Measurements from ENCODE around the gene FAM171A1.
"Not testable (repeated sequence)": the region's sequence is repeated elsewhere in the genome, so short reads cannot be mapped to it uniquely, and the experiment has no call there.

FAM171A1 gene

GRCh38 chr10:15311569-15312280, 59.4 kb downstream of the FAM171A1 start:
- no peaks in the 10 kb centered on the region for H3K27me3 ChIP-seq (replicated peaks; ENCODE audit: control insufficient read depth, insufficient read depth, low read length, poor library complexity, severe bottlenecking)
- H3K9me3 ChIP-seq (ENCODE audit: control insufficient read depth, low read length), result no peaks in the 10 kb centered on the region
- no peaks in the 10 kb centered on the region for H3K4me1 ChIP-seq (ENCODE audit: control insufficient read depth, insufficient read depth, low read length, poor library complexity, severe bottlenecking)
- H3K27ac ChIP-seq (ENCODE audit: insufficient read depth, low read length, poor library complexity, severe bottlenecking), result no peak overlapping the region
- H3K36me3 ChIP-seq (ENCODE audit: control insufficient read depth, insufficient read depth, low read length), result no peaks in the 10 kb centered on the region
- no peak for DNase-seq
- no peak overlapping the region for H3K4me3 ChIP-seq (ENCODE audit: insufficient read depth, low read depth, low read length, poor library complexity, severe bottlenecking)

- DNase-seq, result no peak
- H3K27ac ChIP-seq (ENCODE audit: insufficient read depth, low read length, poor library complexity, severe bottlenecking), result no peak overlapping the region
- no peak overlapping the region for H3K4me3 ChIP-seq (ENCODE audit: insufficient read depth, low read depth, low read length, poor library complexity, severe bottlenecking)
- no peaks in the 10 kb centered on the region for H3K27me3 ChIP-seq (replicated peaks; ENCODE audit: control insufficient read depth, insufficient read depth, low read length, poor library complexity, severe bottlenecking)
- H3K9me3 ChIP-seq (ENCODE audit: control insufficient read depth, low read length), result no peaks in the 10 kb centered on the region
- no peaks in the 10 kb centered on the region for H3K4me1 ChIP-seq (ENCODE audit: control insufficient read depth, insufficient read depth, low read length, poor library complexity, severe bottlenecking)
- no peaks in the 10 kb centered on the region for H3K36me3 ChIP-seq (ENCODE audit: control insufficient read depth, insufficient read depth, low read length)
These were observed 60.1 kb downstream of the FAM171A1 start for GRCh38 chr10:15310776-15311568.

GRCh38 chr10:15309221-15309620, 61.9 kb downstream of the FAM171A1 start:
- Histone ChIP-seq H3K27me3 (replicated peaks; ENCODE audit: control insufficient read depth, insufficient read depth, low read length, poor library complexity, severe bottlenecking) (no peaks in the 10 kb centered on the region), H3K36me3 (ENCODE audit: control insufficient read depth, insufficient read depth, low read length) (no peaks in the 10 kb centered on the region), H3K4me3 (ENCODE audit: insufficient read depth, low read depth, low read length, poor library complexity, severe bottlenecking) (no peak overlapping the region), H3K9me3 (ENCODE audit: control insufficient read depth, low read length) (no peaks in the 10 kb centered on the region), H3K27ac (ENCODE audit: insufficient read depth, low read length, poor library complexity, severe bottlenecking) (no peak overlapping the region), H3K4me1 (ENCODE audit: control insufficient read depth, insufficient read depth, low read length, poor library complexity, severe bottlenecking) (no peaks in the 10 kb centered on the region)
- DNase-seq, result no peak

GRCh38 chr10:15306735-15307280, 64.3 kb downstream of the FAM171A1 start:
- H3K9me3 ChIP-seq (ENCODE audit: control insufficient read depth, low read length), result no peaks in the 10 kb centered on the region
- H3K4me1 ChIP-seq (ENCODE audit: control insufficient read depth, insufficient read depth, low read length, poor library complexity, severe bottlenecking), result no peaks in the 10 kb centered on the region
- DNase-seq, result no peak
- H3K27me3 ChIP-seq (replicated peaks; ENCODE audit: control insufficient read depth, insufficient read depth, low read length, poor library complexity, severe bottlenecking), result no peaks in the 10 kb centered on the region
- H3K27ac ChIP-seq (ENCODE audit: insufficient read depth, low read length, poor library complexity, severe bottlenecking), result no peak overlapping the region
- H3K4me3 ChIP-seq (ENCODE audit: insufficient read depth, low read depth, low read length, poor library complexity, severe bottlenecking), result no peak overlapping the region
- H3K36me3 ChIP-seq (ENCODE audit: control insufficient read depth, insufficient read depth, low read length), result no peaks in the 10 kb centered on the region

- Histone ChIP-seq H3K9me3 (ENCODE audit: control insufficient read depth, low read length) (no peaks in the 10 kb centered on the region), H3K36me3 (ENCODE audit: control insufficient read depth, insufficient read depth, low read length) (no peaks in the 10 kb centered on the region), H3K27me3 (replicated peaks; ENCODE audit: control insufficient read depth, insufficient read depth, low read length, poor library complexity, severe bottlenecking) (no peaks in the 10 kb centered on the region), H3K27ac (ENCODE audit: insufficient read depth, low read length, poor library complexity, severe bottlenecking) (no peak overlapping the region), H3K4me3 (ENCODE audit: insufficient read depth, low read depth, low read length, poor library complexity, severe bottlenecking) (no peak overlapping the region), H3K4me1 (ENCODE audit: control insufficient read depth, insufficient read depth, low read length, poor library complexity, severe bottlenecking) (no peaks in the 10 kb centered on the region)
- DNase-seq, result no peak
These were observed 65.5 kb downstream of the FAM171A1 start for GRCh38 chr10:15305634-15306033.

GRCh38 chr10:15305161-15305560, 65.9 kb downstream of the FAM171A1 start:
- Histone ChIP-seq H3K27me3 (replicated peaks; ENCODE audit: control insufficient read depth, insufficient read depth, low read length, poor library complexity, severe bottlenecking) (no peaks in the 10 kb centered on the region), H3K9me3 (ENCODE audit: control insufficient read depth, low read length) (no peaks in the 10 kb centered on the region), H3K4me1 (ENCODE audit: control insufficient read depth, insufficient read depth, low read length, poor library complexity, severe bottlenecking) (no peaks in the 10 kb centered on the region), H3K4me3 (ENCODE audit: insufficient read depth, low read depth, low read length, poor library complexity, severe bottlenecking) (no peak overlapping the region), H3K36me3 (ENCODE audit: control insufficient read depth, insufficient read depth, low read length) (no peaks in the 10 kb centered on the region), H3K27ac (ENCODE audit: insufficient read depth, low read length, poor library complexity, severe bottlenecking) (no peak overlapping the region)
- no peak for DNase-seq

GRCh38 chr10:15302188-15302956, 68.7 kb downstream of the FAM171A1 start:
- not testable (repeated sequence) for H3K27ac ChIP-seq (ENCODE audit: insufficient read depth, low read length, poor library complexity, severe bottlenecking); H3K36me3 ChIP-seq (ENCODE audit: control insufficient read depth, insufficient read depth, low read length); DNase-seq; H3K27me3 ChIP-seq (replicated peaks; ENCODE audit: control insufficient read depth, insufficient read depth, low read length, poor library complexity, severe bottlenecking); H3K4me3 ChIP-seq (ENCODE audit: insufficient read depth, low read depth, low read length, poor library complexity, severe bottlenecking); H3K9me3 ChIP-seq (ENCODE audit: control insufficient read depth, low read length); H3K4me1 ChIP-seq (ENCODE audit: control insufficient read depth, insufficient read depth, low read length, poor library complexity, severe bottlenecking)

- no peak overlapping the region for H3K4me3 ChIP-seq (ENCODE audit: insufficient read depth, low read depth, low read length, poor library complexity, severe bottlenecking)
- no peak overlapping the region for H3K27ac ChIP-seq (ENCODE audit: insufficient read depth, low read length, poor library complexity, severe bottlenecking)
- H3K9me3 ChIP-seq (ENCODE audit: control insufficient read depth, low read length), result no peaks in the 10 kb centered on the region
- H3K4me1 ChIP-seq (ENCODE audit: control insufficient read depth, insufficient read depth, low read length, poor library complexity, severe bottlenecking), result no peaks in the 10 kb centered on the region
- DNase-seq, result no peak
- H3K36me3 ChIP-seq (ENCODE audit: control insufficient read depth, insufficient read depth, low read length), result no peaks in the 10 kb centered on the region
- no peaks in the 10 kb centered on the region for H3K27me3 ChIP-seq (replicated peaks; ENCODE audit: control insufficient read depth, insufficient read depth, low read length, poor library complexity, severe bottlenecking)
These were observed 70.4 kb downstream of the FAM171A1 start for GRCh38 chr10:15300697-15301096.

GRCh38 chr10:15300145-15300544, 70.9 kb downstream of the FAM171A1 start:
- Histone ChIP-seq H3K9me3 (ENCODE audit: control insufficient read depth, low read length) (no peaks in the 10 kb centered on the region), H3K36me3 (ENCODE audit: control insufficient read depth, insufficient read depth, low read length) (no peaks in the 10 kb centered on the region), H3K4me1 (ENCODE audit: control insufficient read depth, insufficient read depth, low read length, poor library complexity, severe bottlenecking) (no peaks in the 10 kb centered on the region), H3K27ac (ENCODE audit: insufficient read depth, low read length, poor library complexity, severe bottlenecking) (no peak overlapping the region), H3K27me3 (replicated peaks; ENCODE audit: control insufficient read depth, insufficient read depth, low read length, poor library complexity, severe bottlenecking) (no peaks in the 10 kb centered on the region), H3K4me3 (ENCODE audit: insufficient read depth, low read depth, low read length, poor library complexity, severe bottlenecking) (no peak overlapping the region)
- no peak for DNase-seq
